GM12875 (cell line): ENCODE results near the gene COQ10A.

Experiments used
- H3K4me3 ChIP-seq: one replicate; pipeline ENCODE4 v1.5.1; 2011; ENCODE audit warnings: low read depth, low read length, control low read depth
- CTCF ChIP-seq: IDR thresholded peaks from 2 replicates; pipeline ENCODE4 v1.5.1; 2011; ENCODE audit warnings: low read depth, mild to moderate bottlenecking, control low read depth, inconsistent platforms, low read length, moderate library complexity, borderline replicate concordance; ENCODE audit not compliant: insufficient read depth

The COQ10A gene

GRCh38 chr12:56231184-56231582, 35.6 kb upstream of the COQ10A start:
- no peak for TF ChIP-seq CTCF
- H3K4me3 ChIP-seq = no peak overlapping the region

- no peak for TF ChIP-seq CTCF
Measured at GRCh38 chr12:56234746-56235436, 31.9 kb upstream of the COQ10A start.

GRCh38 chr12:56236091-56236490, 30.7 kb upstream of the COQ10A start:
- no peak overlapping the region for H3K4me3 ChIP-seq
- no peak for TF ChIP-seq CTCF

More at GRCh38 chr12:56234746-56235436, 31.9 kb upstream of the COQ10A start:
- H3K4me3 ChIP-seq = no peak overlapping the region

- no peak for TF ChIP-seq CTCF
- H3K4me3 ChIP-seq = no peak overlapping the region
Measured at GRCh38 chr12:56236985-56237384, 29.8 kb upstream of the COQ10A start.

- no peak overlapping the region for H3K4me3 ChIP-seq
- no peak for TF ChIP-seq CTCF
Measured at GRCh38 chr12:56237552-56237951, 29.2 kb upstream of the COQ10A start.

- no peak for TF ChIP-seq CTCF
- no peak overlapping the region for H3K4me3 ChIP-seq
Measured at GRCh38 chr12:56241424-56242303, 25.1 kb upstream of the COQ10A start.
